ENCODE measurements around the gene UGT3A2. TPM values are rescaled to one million over a fixed set of nuclear protein-coding genes. Genes with fewer than 3 reads are reported as not detected.
"Not testable (repeated sequence)": the region's sequence is repeated elsewhere in the genome, so short reads cannot be mapped to it uniquely, and the experiment has no call there.

Gene UGT3A2
- total RNA-seq, 1 experiment from 2014 or later: not detected

- DNase-seq (ENCODE audit: low read depth): no peak
Observed at GRCh38 chr5:36055984-36056383, 10.7 kb downstream of the UGT3A2 start.

GRCh38 chr5:36054647-36055046, 12.0 kb downstream of the UGT3A2 start:
- DNase-seq (ENCODE audit: low read depth): no peak

- DNase-seq (ENCODE audit: low read depth): peak; percentile 18
Observed at GRCh38 chr5:36052538-36052937, 14.1 kb downstream of the UGT3A2 start.

- DNase-seq (ENCODE audit: low read depth): no peak
Observed at GRCh38 chr5:36049949-36050348, 16.7 kb downstream of the UGT3A2 start.

- DNase-seq (ENCODE audit: low read depth): no peak
Observed at GRCh38 chr5:36047384-36048160, 19.1 kb downstream of the UGT3A2 start.

GRCh38 chr5:36045895-36046294, 20.8 kb downstream of the UGT3A2 start:
- DNase-seq (ENCODE audit: low read depth): no peak

- DNase-seq (ENCODE audit: low read depth): no peak
Observed at GRCh38 chr5:36041537-36041845, 25.2 kb downstream of the UGT3A2 start.

- no peak for DNase-seq (ENCODE audit: low read depth)
Observed at GRCh38 chr5:36040651-36041536, 25.8 kb downstream of the UGT3A2 start.

- DNase-seq (ENCODE audit: low read depth): no peak
Observed at GRCh38 chr5:36035696-36036095, 31.0 kb downstream of the UGT3A2 start.

- not testable (repeated sequence) for DNase-seq (ENCODE audit: low read depth)
Observed at GRCh38 chr5:36034536-36035134, 32.0 kb downstream of the UGT3A2 start.

- DNase-seq (ENCODE audit: low read depth): no peak
Observed at GRCh38 chr5:36033486-36033885, 33.2 kb downstream of the UGT3A2 start.

GRCh38 chr5:36033047-36033446, 33.6 kb downstream of the UGT3A2 start:
- DNase-seq (ENCODE audit: low read depth): no peak

GRCh38 chr5:36031223-36031622, 35.5 kb downstream of the UGT3A2 start:
- DNase-seq (ENCODE audit: low read depth): no peak

- DNase-seq (ENCODE audit: low read depth): no peak
Observed at GRCh38 chr5:36029914-36030313, 36.8 kb downstream of the UGT3A2 start.

GRCh38 chr5:36028816-36029465, 37.7 kb downstream of the UGT3A2 start:
- DNase-seq (ENCODE audit: low read depth): no peak

- DNase-seq (ENCODE audit: low read depth): no peak
Observed at GRCh38 chr5:36027711-36028110, 39.0 kb downstream of the UGT3A2 start.

- DNase-seq (ENCODE audit: low read depth): no peak
Observed at GRCh38 chr5:36026706-36027465, 39.8 kb downstream of the UGT3A2 start.

- DNase-seq (ENCODE audit: low read depth): not testable (repeated sequence)
Observed at GRCh38 chr5:36022246-36022645, 44.4 kb downstream of the UGT3A2 start.

GRCh38 chr5:36019584-36019983, 47.1 kb downstream of the UGT3A2 start:
- not testable (repeated sequence) for DNase-seq (ENCODE audit: low read depth)

- DNase-seq (ENCODE audit: low read depth): no peak
Observed at GRCh38 chr5:36017622-36018021, 49.1 kb downstream of the UGT3A2 start.

- DNase-seq (ENCODE audit: low read depth): no peak
Observed at GRCh38 chr5:36017004-36017403, 49.7 kb downstream of the UGT3A2 start.

Data from HT1080 (cell line).